DND-41 (cell line): ENCODE results near the gene OBSCN.

Experiments
- EZH2 ChIP-seq: IDR thresholded peaks from 3 replicates; pipeline ENCODE4 v1.6.1; 2012; ENCODE audit warnings: borderline replicate concordance, low read depth, mild to moderate bottlenecking, moderate library complexity, low read length, inconsistent platforms; ENCODE audit not compliant: severe bottlenecking
- TF ChIP-seq, protein P1 (sequence below): IDR thresholded peaks from 2 replicates; pipeline ENCODE4 v1.5.1; 2012; ENCODE audit warnings: borderline replicate concordance, low read length, moderate library complexity, mild to moderate bottlenecking; ENCODE audit not compliant: poor library complexity, severe bottlenecking; ENCODE audit errors: extremely low read depth

DNA sequence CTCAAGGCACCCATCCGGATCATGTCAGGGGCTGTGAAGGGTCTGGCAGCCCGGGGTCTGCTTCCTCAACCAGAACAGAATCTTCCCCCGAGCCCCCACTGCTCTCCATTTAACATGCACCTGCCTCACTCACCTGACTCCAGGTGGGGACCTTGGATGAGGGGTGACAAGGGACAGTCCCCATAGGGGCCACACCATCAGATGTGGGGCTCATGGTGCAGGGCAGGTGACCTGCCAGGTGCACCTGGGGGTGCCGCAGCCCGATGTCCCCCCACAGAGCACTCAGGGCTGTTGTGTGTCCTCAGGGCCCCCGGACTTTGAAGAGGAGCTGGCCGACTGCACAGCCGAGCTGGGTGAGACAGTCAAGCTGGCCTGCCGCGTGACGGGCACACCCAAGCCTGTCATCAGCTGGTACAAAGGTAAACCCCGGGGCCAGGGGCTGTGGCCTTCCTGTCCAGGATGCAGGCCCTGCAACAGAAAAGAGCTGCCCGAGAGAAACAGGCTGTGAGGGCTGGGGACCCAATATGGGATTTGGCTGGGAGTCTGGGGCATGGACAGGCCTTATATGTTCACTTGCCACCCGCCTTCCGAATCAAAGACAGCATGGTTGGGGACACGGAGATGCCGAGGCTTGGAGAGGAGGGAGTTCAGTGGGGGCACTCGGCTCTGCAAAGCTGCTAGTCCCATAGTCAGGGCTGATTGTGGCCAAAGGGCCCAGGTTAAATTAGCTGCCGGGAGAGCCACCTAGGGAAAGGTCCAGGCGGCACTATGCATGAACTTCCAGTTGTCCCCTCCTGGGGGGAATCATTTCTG is 134.2 kb downstream of the OBSCN start:
- TF ChIP-seq EZH2 = no peak
- TF ChIP-seq, protein P1, sequence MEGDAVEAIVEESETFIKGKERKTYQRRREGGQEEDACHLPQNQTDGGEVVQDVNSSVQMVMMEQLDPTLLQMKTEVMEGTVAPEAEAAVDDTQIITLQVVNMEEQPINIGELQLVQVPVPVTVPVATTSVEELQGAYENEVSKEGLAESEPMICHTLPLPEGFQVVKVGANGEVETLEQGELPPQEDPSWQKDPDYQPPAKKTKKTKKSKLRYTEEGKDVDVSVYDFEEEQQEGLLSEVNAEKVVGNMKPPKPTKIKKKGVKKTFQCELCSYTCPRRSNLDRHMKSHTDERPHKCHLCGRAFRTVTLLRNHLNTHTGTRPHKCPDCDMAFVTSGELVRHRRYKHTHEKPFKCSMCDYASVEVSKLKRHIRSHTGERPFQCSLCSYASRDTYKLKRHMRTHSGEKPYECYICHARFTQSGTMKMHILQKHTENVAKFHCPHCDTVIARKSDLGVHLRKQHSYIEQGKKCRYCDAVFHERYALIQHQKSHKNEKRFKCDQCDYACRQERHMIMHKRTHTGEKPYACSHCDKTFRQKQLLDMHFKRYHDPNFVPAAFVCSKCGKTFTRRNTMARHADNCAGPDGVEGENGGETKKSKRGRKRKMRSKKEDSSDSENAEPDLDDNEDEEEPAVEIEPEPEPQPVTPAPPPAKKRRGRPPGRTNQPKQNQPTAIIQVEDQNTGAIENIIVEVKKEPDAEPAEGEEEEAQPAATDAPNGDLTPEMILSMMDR = no peak
